ENCODE results near the gene BTK.

BTK gene

DNA sequence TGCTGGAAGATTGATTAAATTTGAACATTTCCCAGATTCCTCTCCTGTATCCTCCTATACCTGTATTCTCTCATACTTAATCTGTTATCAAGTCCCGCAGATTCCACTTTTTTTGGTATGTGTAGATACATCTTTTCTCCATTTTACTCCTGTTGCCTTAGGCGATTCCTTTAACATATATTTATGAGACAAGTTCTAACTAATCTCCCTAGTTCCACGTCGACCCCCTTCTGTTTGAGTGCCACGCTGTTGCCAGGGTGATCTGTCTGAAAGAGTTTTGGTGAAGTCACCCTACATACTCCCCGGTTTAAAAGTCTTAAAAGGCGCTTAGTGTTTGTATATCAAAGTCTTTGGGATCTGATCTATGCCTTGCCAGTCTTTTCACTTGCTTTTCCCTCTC, 24.5 kb upstream of the BTK start:
- H3K36me3 ChIP-seq, result peaks cover 4% of the 10 kb centered on the region
- H3K9me3 ChIP-seq (ENCODE audit: severe bottlenecking), result no peaks in the 10 kb centered on the region
- no peak overlapping the region for H3K4me3 ChIP-seq (ENCODE audit: low read depth, low read length)
- H3K27me3 ChIP-seq (ENCODE audit: insufficient read depth, low read depth, severe bottlenecking), result no peaks in the 10 kb centered on the region
- TF ChIP-seq, protein P1, sequence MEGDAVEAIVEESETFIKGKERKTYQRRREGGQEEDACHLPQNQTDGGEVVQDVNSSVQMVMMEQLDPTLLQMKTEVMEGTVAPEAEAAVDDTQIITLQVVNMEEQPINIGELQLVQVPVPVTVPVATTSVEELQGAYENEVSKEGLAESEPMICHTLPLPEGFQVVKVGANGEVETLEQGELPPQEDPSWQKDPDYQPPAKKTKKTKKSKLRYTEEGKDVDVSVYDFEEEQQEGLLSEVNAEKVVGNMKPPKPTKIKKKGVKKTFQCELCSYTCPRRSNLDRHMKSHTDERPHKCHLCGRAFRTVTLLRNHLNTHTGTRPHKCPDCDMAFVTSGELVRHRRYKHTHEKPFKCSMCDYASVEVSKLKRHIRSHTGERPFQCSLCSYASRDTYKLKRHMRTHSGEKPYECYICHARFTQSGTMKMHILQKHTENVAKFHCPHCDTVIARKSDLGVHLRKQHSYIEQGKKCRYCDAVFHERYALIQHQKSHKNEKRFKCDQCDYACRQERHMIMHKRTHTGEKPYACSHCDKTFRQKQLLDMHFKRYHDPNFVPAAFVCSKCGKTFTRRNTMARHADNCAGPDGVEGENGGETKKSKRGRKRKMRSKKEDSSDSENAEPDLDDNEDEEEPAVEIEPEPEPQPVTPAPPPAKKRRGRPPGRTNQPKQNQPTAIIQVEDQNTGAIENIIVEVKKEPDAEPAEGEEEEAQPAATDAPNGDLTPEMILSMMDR (IDR thresholded peaks at IDR 0.05; ENCODE audit: low read depth, low read length), result no peak
- H3K27ac ChIP-seq, result no peak overlapping the region
- DNase-seq, result no peak

DNA sequence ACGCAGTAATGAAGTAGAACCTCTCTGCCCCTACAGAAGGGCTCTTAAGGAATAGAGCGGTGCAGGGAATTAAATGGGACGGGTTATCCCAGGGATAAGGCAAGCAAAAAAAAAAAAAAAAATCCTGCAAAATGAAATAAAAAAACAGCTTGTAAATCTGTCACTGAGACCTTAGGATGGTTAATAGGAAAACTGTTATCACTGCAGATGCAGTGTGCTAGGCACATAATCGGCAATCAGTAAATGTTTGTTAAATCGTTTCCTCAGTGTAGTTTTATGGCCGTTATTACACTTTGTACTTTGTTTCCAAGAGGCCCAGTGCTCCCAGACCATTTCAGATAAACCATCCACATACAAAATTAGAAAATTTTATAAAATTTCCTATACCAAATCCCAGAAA, 23.1 kb upstream of the BTK start:
- Histone ChIP-seq H3K27me3 (ENCODE audit: insufficient read depth, low read depth, severe bottlenecking) (no peaks in the 10 kb centered on the region), H3K4me3 (ENCODE audit: low read depth, low read length) (peak overlapping the region; percentile 73), H3K9me3 (ENCODE audit: severe bottlenecking) (no peaks in the 10 kb centered on the region), H3K27ac (peak overlapping the region; percentile 84), H3K36me3 (peaks cover 4% of the 10 kb centered on the region)
- TF ChIP-seq, protein P1 (IDR thresholded peaks at IDR 0.05; ENCODE audit: low read depth, low read length), result no peak
- DNase-seq, result no peak

DNA sequence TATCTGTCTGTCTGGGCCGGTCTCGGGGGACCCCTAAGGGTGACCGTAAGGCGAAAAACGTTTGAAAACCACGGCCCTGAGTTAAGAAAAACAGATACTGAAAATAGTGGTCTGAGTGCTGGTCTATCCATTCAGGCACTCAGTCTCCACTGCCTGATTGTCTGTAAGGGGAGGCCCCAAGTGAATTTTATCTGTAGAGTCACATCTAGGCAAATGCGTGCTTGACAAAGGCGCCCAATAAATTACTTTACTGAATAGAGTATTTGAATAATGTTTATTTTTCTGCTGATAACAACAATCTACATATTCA, 22.5 kb upstream of the BTK start:
- DNase-seq, result no peak
- H3K27ac ChIP-seq, result peak overlapping the region; percentile 84
- H3K4me3 ChIP-seq (ENCODE audit: low read depth, low read length), result peak overlapping the region; percentile 73

DNA sequence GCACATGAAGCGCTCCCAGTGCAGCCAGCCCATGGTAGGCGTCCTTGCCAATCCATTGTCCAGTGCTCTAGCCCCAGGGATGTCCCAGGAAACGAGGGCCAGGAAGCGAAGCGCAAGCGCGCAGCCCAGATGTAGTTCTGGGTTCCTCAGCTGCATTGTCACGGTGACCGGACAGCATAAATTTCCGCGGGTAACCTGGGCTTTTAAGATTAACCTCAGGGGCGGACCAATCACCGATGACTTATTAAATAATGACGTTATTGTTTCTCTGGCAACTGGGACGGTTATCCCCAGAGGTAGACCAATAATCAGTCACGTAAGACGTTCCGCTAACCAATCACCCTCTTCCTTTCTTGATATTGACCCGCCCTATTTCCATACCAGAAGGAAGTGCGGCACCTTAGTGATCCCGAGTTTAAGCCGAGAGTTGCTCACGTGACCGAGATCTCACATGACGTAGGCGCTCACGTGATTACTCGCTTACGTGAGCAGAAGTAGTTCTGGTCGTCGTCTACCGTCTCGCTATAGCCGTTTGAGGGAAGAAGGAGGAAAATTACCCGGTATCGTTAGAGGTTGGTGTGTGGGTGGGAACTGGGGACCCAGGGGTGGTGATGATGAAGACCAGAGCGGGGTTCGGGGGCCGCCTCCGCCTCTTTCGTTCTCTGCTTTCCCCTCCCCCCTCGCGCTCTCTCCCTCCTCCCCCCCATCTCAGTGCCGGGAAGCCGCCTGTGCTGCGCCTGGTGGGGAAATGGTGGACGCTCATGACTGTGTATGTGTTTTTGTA, 21.9 kb upstream of the BTK start, which contains the start of the genes GLA and HNRNPH2:
GLA (minus strand) TSS at position 178 of the 784 bp plus-strand sequence; CDS start at position 156, 22 bp downstream.
HNRNPH2 (plus strand) TSS at position 475 of the 784 bp plus-strand sequence. CDS start 3,767 bp downstream, outside the sequence.
- peaks cover 4% of the 10 kb centered on the region for H3K36me3 ChIP-seq
- no peaks in the 10 kb centered on the region for H3K27me3 ChIP-seq (ENCODE audit: insufficient read depth, low read depth, severe bottlenecking)
- H3K4me3 ChIP-seq (ENCODE audit: low read depth, low read length), result peak within 1 kb of the TSS; percentile 73
- H3K9me3 ChIP-seq (ENCODE audit: severe bottlenecking), result no peaks in the 10 kb centered on the region
- peak within 1 kb of the TSS; percentile 84 for H3K27ac ChIP-seq
- DNase-seq, result peak; percentile 88
- TF ChIP-seq, protein P1 (IDR thresholded peaks at IDR 0.05; ENCODE audit: low read depth, low read length), result no peak

More for the DNA sequence above, 22.5 kb upstream of the BTK start:
- TF ChIP-seq, protein P1 (IDR thresholded peaks at IDR 0.05; ENCODE audit: low read depth, low read length), result no peak
- Histone ChIP-seq H3K9me3 (ENCODE audit: severe bottlenecking) (no peaks in the 10 kb centered on the region), H3K27me3 (ENCODE audit: insufficient read depth, low read depth, severe bottlenecking) (no peaks in the 10 kb centered on the region), H3K36me3 (peaks cover 4% of the 10 kb centered on the region)

DNA sequence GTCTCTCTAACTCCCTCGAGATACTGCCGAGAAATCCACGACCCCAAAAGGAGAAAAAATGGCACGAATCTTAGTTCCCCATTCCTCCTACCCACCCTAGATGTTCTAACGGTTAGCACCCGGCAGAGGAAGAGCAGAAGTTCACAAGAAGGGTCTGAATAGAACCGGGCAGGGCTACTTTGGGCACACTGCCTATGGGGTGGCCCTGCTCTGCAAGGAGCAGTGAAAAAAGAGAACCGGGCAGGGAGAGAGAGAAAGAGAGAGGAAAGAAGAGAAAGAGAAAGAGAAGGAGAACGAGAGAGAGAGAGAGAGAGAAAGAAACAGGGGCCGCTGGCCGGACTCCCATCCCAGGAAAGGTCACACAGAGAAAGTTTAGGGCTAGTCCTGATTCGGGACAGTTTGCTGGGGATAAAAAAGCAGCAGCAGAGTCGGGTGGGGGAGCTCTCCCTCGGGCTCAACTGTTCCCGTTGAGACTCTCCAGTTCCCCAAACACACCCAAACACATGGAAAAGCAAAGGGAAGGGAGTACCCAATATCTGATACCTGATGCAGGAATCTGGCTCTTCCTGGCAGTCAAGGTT, 21.3 kb upstream of the BTK start:
- TF ChIP-seq, protein P1 (IDR thresholded peaks at IDR 0.05; ENCODE audit: low read depth, low read length), result no peak
- no peak for DNase-seq
- Histone ChIP-seq H3K4me3 (ENCODE audit: low read depth, low read length) (peak overlapping the region; percentile 61), H3K27ac (peak overlapping the region; percentile 66), H3K36me3 (peaks cover 5% of the 10 kb centered on the region), H3K9me3 (ENCODE audit: severe bottlenecking) (no peaks in the 10 kb centered on the region), H3K27me3 (ENCODE audit: insufficient read depth, low read depth, severe bottlenecking) (no peaks in the 10 kb centered on the region)
